Left lobe of liver (tissue), 2 donors: ENCODE data around the gene SIPA1L3. TPM values are rescaled to one million over a fixed set of nuclear protein-coding genes. Genes with fewer than 3 reads are reported as not detected.

Experiments
- ATAC-seq: fragments of 200-7000 bp; cut with Tn5 transposase; one replicate; pipeline ENCODE4 v1.9.1; 2020; ENCODE audit warnings: mild to moderate bottlenecking, moderate library complexity
- DNase-seq: peaks from one replicate; pipeline ENCODE4 v3.0.0-alpha.2; 2020; ENCODE audit warnings: low spot score
- total RNA-seq: library from RNA; stranded (reverse); gene quantifications from one replicate; pipeline ENCODE4 v1.2.1, GENCODE V29; 2021
- donor health status: DM: no; HTN: no; CAD: no; lungs with moderate emphysema.
- donor health status: DM: no; HTN: yes; CAD: no.

SIPA1L3 gene
- total RNA-seq, 1 donor from 2014 or later, result 12.9 TPM

GRCh38 chr19:37941782-37942515 is 34.9 kb downstream of the SIPA1L3 start:
- no peak for ATAC-seq
- DNase-seq, result no peak

- ATAC-seq (no peak), DNase-seq (no peak)
Measured at GRCh38 chr19:37942516-37942902, 35.5 kb downstream of the SIPA1L3 start.

GRCh38 chr19:37943480-37943879 is 36.5 kb downstream of the SIPA1L3 start:
- peak; percentile 27 for ATAC-seq
- no peak for DNase-seq

- ATAC-seq (no peak), DNase-seq (no peak)
Measured at GRCh38 chr19:37946132-37946531, 39.1 kb downstream of the SIPA1L3 start.

- ATAC-seq (no peak), DNase-seq (no peak)
Measured at GRCh38 chr19:37947778-37948177, 40.8 kb downstream of the SIPA1L3 start.

GRCh38 chr19:37948362-37948761 is 41.4 kb downstream of the SIPA1L3 start:
- ATAC-seq, result no peak

GRCh38 chr19:37950471-37951175 is 43.6 kb downstream of the SIPA1L3 start:
- ATAC-seq, result no peak
- no peak for DNase-seq

More at GRCh38 chr19:37948362-37948761, 41.4 kb downstream of the SIPA1L3 start:
- DNase-seq, result no peak

GRCh38 chr19:37951816-37952210 is 44.8 kb downstream of the SIPA1L3 start:
- DNase-seq, result no peak
- ATAC-seq, result no peak

GRCh38 chr19:37953171-37953917 is 46.3 kb downstream of the SIPA1L3 start:
- DNase-seq, result no peak

GRCh38 chr19:37953918-37954303 is 46.9 kb downstream of the SIPA1L3 start:
- no peak for DNase-seq
- ATAC-seq, result no peak

More at GRCh38 chr19:37953171-37953917, 46.3 kb downstream of the SIPA1L3 start:
- ATAC-seq, result peak; percentile 95

- ATAC-seq, result no peak
- no peak for DNase-seq
Measured at GRCh38 chr19:37954421-37954874, 47.4 kb downstream of the SIPA1L3 start.

- DNase-seq (no peak), ATAC-seq (no peak)
Measured at GRCh38 chr19:37955986-37956385, 49.0 kb downstream of the SIPA1L3 start.

- no peak for DNase-seq
- ATAC-seq, result no peak
Measured at GRCh38 chr19:37957176-37957575, 50.2 kb downstream of the SIPA1L3 start.

- no peak for DNase-seq
- no peak for ATAC-seq
Measured at GRCh38 chr19:37959665-37960114, 52.7 kb downstream of the SIPA1L3 start.

- DNase-seq (no peak), ATAC-seq (no peak)
Measured at GRCh38 chr19:37961198-37961597, 54.2 kb downstream of the SIPA1L3 start.

GRCh38 chr19:37963190-37963936 is 56.4 kb downstream of the SIPA1L3 start:
- DNase-seq, result no peak
- ATAC-seq, result peak; percentile 10

GRCh38 chr19:37964109-37964508 is 57.1 kb downstream of the SIPA1L3 start:
- no peak for DNase-seq
- no peak for ATAC-seq

- DNase-seq (no peak), ATAC-seq (no peak)
Measured at GRCh38 chr19:37966211-37966661, 59.2 kb downstream of the SIPA1L3 start.

- no peak for DNase-seq
- no peak for ATAC-seq
Measured at GRCh38 chr19:37966662-37967231, 59.7 kb downstream of the SIPA1L3 start.

- no peak for DNase-seq
- ATAC-seq, result no peak
Measured at GRCh38 chr19:37969695-37970094, 62.7 kb downstream of the SIPA1L3 start.
